Measurements from ENCODE around the gene WWOX.

- TF ChIP-seq POLR2A (IDR thresholded peaks at IDR 0.05) (no peak), CTCF (IDR thresholded peaks at IDR 0.05 in 8 of 11, conservative IDR thresholded peaks at IDR 0.05 in 3 of 11) (no peak), POLR2AphosphoS5 (IDR thresholded peaks at IDR 0.05) (no peak)
Observed at GRCh38 chr16:79184464-79185030, 1085.1 kb downstream of the WWOX start.
